K562 (cell line): ENCODE measurements around the gene GLT6D1. TPM values are rescaled to one million over a fixed set of nuclear protein-coding genes. Genes with fewer than 3 reads are reported as not detected.
A peak's percentile ranks its signal among the peaks of the same experiment; 100 is the strongest.

ENCODE experiments used
- ATAC-seq: fragments of 200-7000 bp; cut with Tn5 transposase; 3 replicates; pipeline ENCODE4 v1.9.1; 2020; ENCODE audit warnings: moderate library complexity
- BruUV-seq: library from RNA; stranded (reverse); fragments of 400-500 nt; replicated peaks from 2 replicates; lab custom pipeline; 2021; lab: Mats Ljungman, UMichigan
- CTCF ChIA-PET: fragments of 300-600 bp; formaldehyde crosslinking; extraction: SDS; loops from one replicate; lab custom pipeline; 2021; ENCODE audit warnings: low intra/inter-chr PET ratio; lab: Yijun Ruan, JAX
- POLR2A ChIA-PET: fragments of 300-600, 350-650 bp; sonication (Branson Sonifier 250); formaldehyde crosslinking; extraction: SDS; loops from one replicate; lab custom pipeline; 2021; ENCODE audit warnings: antibody characterized with exemption, inconsistent platforms; lab: Yijun Ruan, JAX
- DNase-seq, 4 experiments: peaks; one replicate each; pipeline versions ENCODE4 v3.0.0 to v3.0.0-alpha.2; 2011 to 2018; ENCODE audit warnings: low spot score in 3 of 4, mixed read lengths in 3 of 4; ENCODE audit errors: extremely low read depth in 1 of 4
- FAIRE-seq: peaks from 2 replicates; lab custom pipeline; 2011; peaks lifted over from hg19 to GRCh38; lab: Jason Lieb, UNC
- H2AFZ ChIP-seq: 2 replicates; pipeline ENCODE4 v1.6.0; 2011; ENCODE audit warnings: low read depth, low read length, control low read depth, inconsistent platforms
- H3K27ac ChIP-seq: fragments of 200-600 bp; 3 replicates; pipeline ENCODE4 v1.8.0; 2011; ENCODE audit warnings: low read depth, mild to moderate bottlenecking, control low read depth, inconsistent platforms, low read length, moderate library complexity, mixed read lengths; ENCODE audit errors: extremely low read depth
- H3K27me3 ChIP-seq, 2 experiments: fragments of 300-600 bp in 1 of 2; 2 replicates in 1 of 2; 3 replicates in 1 of 2; pipeline versions ENCODE4 v1.6.0 to v1.8.0; 2011; ENCODE audit warnings: inconsistent platforms in 2 of 2, low read length in 2 of 2, mild to moderate bottlenecking in 1 of 2, mixed read lengths in 1 of 2, moderate library complexity in 1 of 2; ENCODE audit not compliant: control insufficient read depth in 2 of 2, insufficient read depth in 2 of 2
- H3K36me3 ChIP-seq: fragments of 300-600 bp; 3 replicates; pipeline ENCODE4 v1.8.0; 2011; ENCODE audit warnings: mild to moderate bottlenecking, low read length, inconsistent platforms; ENCODE audit not compliant: control insufficient read depth, insufficient read depth
- H3K4me1 ChIP-seq, 2 experiments: fragments of 200-600 bp in 1 of 2; replicated peaks in 1 of 2; 2 replicates in 1 of 2; 3 replicates in 1 of 2; pipeline versions ENCODE4 v1.5.1 to v1.8.0; 2011; ENCODE audit warnings: inconsistent platforms in 2 of 2, low read length in 2 of 2, mild to moderate bottlenecking in 1 of 2, mixed read lengths in 1 of 2, moderate library complexity in 1 of 2; ENCODE audit not compliant: control insufficient read depth in 2 of 2, insufficient read depth in 2 of 2
- H3K4me2 ChIP-seq: 2 replicates; pipeline ENCODE4 v1.6.1; 2011; ENCODE audit warnings: low read length, control low read depth, inconsistent platforms, mixed read lengths; ENCODE audit not compliant: insufficient read depth
- H3K4me3 ChIP-seq: fragments of 200-600 bp; sonication (generic), shearing (Covaris generic); 2 replicates; pipeline ENCODE4 v1.5.1; 2016; ENCODE audit warnings: control low read depth, inconsistent platforms
- H3K79me2 ChIP-seq: fragments of 200-600 bp; 3 replicates; pipeline ENCODE4 v1.8.0; 2011; ENCODE audit warnings: low read length, inconsistent platforms; ENCODE audit not compliant: control insufficient read depth, insufficient read depth
- H3K9ac ChIP-seq, 2 experiments: 2 replicates each; pipeline versions ENCODE4 v1.6.0 to v1.6.1; 2011; ENCODE audit warnings: low read depth in 2 of 2, low read length in 2 of 2, control low read depth in 1 of 2, inconsistent platforms in 1 of 2, mild to moderate bottlenecking in 1 of 2, mixed read lengths in 1 of 2; ENCODE audit not compliant: insufficient read depth in 1 of 2
- H3K9me1 ChIP-seq: one replicate; pipeline ENCODE4 v1.6.0; 2011; ENCODE audit warnings: inconsistent platforms, mild to moderate bottlenecking, low read length, moderate library complexity; ENCODE audit not compliant: control insufficient read depth, insufficient read depth
- H3K9me3 ChIP-seq: replicated peaks from 2 replicates; pipeline ENCODE4 v1.5.1; 2011; ENCODE audit warnings: low read depth, low read length, inconsistent platforms; ENCODE audit not compliant: control insufficient read depth, insufficient read depth
- H4K20me1 ChIP-seq: replicated peaks from 2 replicates; pipeline ENCODE4 v1.6.1; 2011; ENCODE audit warnings: low read length, inconsistent platforms, mixed read lengths; ENCODE audit not compliant: control insufficient read depth, insufficient read depth
- CBX2 ChIP-seq: fragments of 200-600 bp; sonication (generic); IDR thresholded peaks from one replicate; pipeline ENCODE4 v1.6.1; 2012; ENCODE audit warnings: mild to moderate bottlenecking, low read length, inconsistent platforms; ENCODE audit not compliant: insufficient read depth, poor library complexity, severe bottlenecking
- CSDE1 ChIP-seq, 2 experiments: fragments of 450-650 bp; IDR thresholded peaks; 2 replicates each; pipeline ENCODE4 v1.6.1; 2016; ENCODE audit warnings: mild to moderate bottlenecking in 1 of 2
- E2F8 ChIP-seq: fragments of 450-650 bp; IDR thresholded peaks from 2 replicates; pipeline ENCODE4 v1.7.1; 2018; ENCODE audit warnings: mild to moderate bottlenecking, low read depth; ENCODE audit not compliant: partially characterized antibody
- GABPA ChIP-seq: fragments of 200-800 bp; sonication (Bioruptor generic); conservative IDR thresholded peaks from 2 replicates; pipeline ENCODE4 v1.6.1; 2016; ENCODE audit warnings: low read depth, missing genetic modification characterization, missing compliant biosample characterization
- SMARCC2 ChIP-seq: fragments of 450-650 bp; IDR thresholded peaks from 2 replicates; pipeline ENCODE4 v1.6.1; 2017; ENCODE audit warnings: antibody characterized with exemption, moderate library complexity, mild to moderate bottlenecking, low read depth
- SPI1 ChIP-seq: IDR thresholded peaks from 2 replicates; pipeline ENCODE4 v1.6.1; 2011; ENCODE audit warnings: low read depth, low read length, control low read depth, borderline replicate concordance
- STAG1 ChIP-seq: sonication (generic); formaldehyde crosslinking; IDR thresholded peaks from 2 replicates; pipeline ENCODE4 v1.5.0; 2020; ENCODE audit warnings: missing genetic modification reagents, borderline replicate concordance
- ZBTB43 ChIP-seq: sonication (generic); formaldehyde crosslinking; IDR thresholded peaks from 2 replicates; pipeline ENCODE4 v1.8.0; 2023; ENCODE audit warnings: mild to moderate bottlenecking, missing genetic modification reagents
- ZNF232 ChIP-seq: sonication (generic); formaldehyde crosslinking; IDR thresholded peaks from 2 replicates; pipeline ENCODE4 v1.8.0; 2022; ENCODE audit warnings: mild to moderate bottlenecking, missing genetic modification reagents
- ZNF561 ChIP-seq: fragments of 450-650 bp; formaldehyde crosslinking; conservative IDR thresholded peaks from 2 replicates; pipeline ENCODE4 v1.4.0; 2020; ENCODE audit warnings: mild to moderate bottlenecking, moderate library complexity
- ZNF609 ChIP-seq: sonication (generic); formaldehyde crosslinking; IDR thresholded peaks from 2 replicates; pipeline ENCODE4 v1.8.1; 2023; ENCODE audit warnings: missing genetic modification reagents, mild to moderate bottlenecking, borderline replicate concordance
- WGBS: fragments of 100-300 bp; shearing (Covaris generic); methylation state at CpG from one replicate; pipeline ENCODE4 v1.1.6; 2016; ENCODE audit warnings: low coverage, mixed read lengths; ENCODE audit not compliant: insufficient coverage; ENCODE audit errors: missing lambda C conversion rate; 5-methylcytosine and 5-hydroxymethylcytosine counted together
- in situ Hi-C: fragments of 300-500 bp; cut with MboI; formaldehyde crosslinking; loops from 4 replicates; pipeline ENCODE4 v1.15.0; 2018; ENCODE audit warnings: inconsistent platforms, mixed read lengths
- intact Hi-C: fragments of 100-400 bp; cut with micrococcal nuclease; formaldehyde crosslinking; loops from 2 replicates; pipeline ENCODE4 v1.14.2; 2022
- polyA plus RNA-seq, 8 experiments: library from polyadenylated mRNA; depleted of rRNA in 4 of 8; stranded (reverse) in 5 of 8; unstranded in 3 of 8; fragments of >200 nt; fragmentation: Nextera tagmentation in 2 of 8; fragmentation: Illumina TruSeq in 1 of 8; extraction: Ambion mirVana in 2 of 8; extraction: Trizol in 1 of 8; gene quantifications; 2 replicates each; pipeline versions ENCODE4 v1.2.1 to v1.2.3, GENCODE V29; 2011 to 2014; ENCODE audit warnings: inconsistent platforms in 1 of 8, missing spikeins in 1 of 8
- total RNA-seq, 7 experiments: library from RNA; depleted of rRNA in 6 of 7; stranded (reverse); fragments of >200 nt in 6 of 7; fragmentation: Illumina TruSeq in 2 of 7; extraction: Trizol in 2 of 7; gene quantifications; 2 replicates each; pipeline versions ENCODE4 v1.2.1 to v1.2.3, GENCODE V29; 2011 to 2021; ENCODE audit warnings: low replicate concordance in 1 of 7

The GLT6D1 gene
- total and polyA plus RNA-seq, 9 of the 15 experiments (the other 6 are each of a cell fraction or from before 2014, with no cell fraction given), result not detected

DNA sequence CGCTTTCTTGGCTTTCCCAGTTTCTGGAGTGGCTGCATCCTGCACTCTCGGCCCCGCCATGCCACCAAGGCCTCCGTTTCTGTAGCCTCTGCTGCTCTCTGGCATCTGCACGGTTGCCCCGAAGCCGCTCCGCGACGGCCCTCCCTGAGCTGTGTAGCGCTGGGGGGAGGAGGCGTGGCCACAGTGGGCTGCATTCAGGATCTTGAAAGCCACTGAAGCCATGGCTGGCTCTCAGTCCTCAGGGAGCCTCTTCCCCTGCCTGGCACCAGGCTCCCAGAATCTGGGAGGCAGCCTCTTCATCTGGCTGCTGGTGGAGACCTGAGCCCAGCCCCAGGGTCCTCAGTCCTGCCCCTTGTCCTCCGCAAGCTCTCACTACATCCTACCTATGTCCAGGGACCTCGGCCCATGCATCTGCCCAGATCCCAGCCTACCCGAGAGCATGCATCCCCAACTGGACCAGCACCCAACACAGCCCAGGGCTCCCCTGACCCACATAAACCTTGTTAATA is 52.7 kb downstream of the GLT6D1 start:
- Histone ChIP-seq H3K9me1 (no peaks in the 10 kb centered on the region), H3K9me3 (no peaks in the 10 kb centered on the region), H3K4me1 (peaks cover 10 to 49% of the 10 kb centered on the region in 2 experiments; a peak in 2 of 5 replicates), H3K4me3 (no peak overlapping the region), H3K9ac (no peak overlapping the region), H2AFZ (no peak overlapping the region), H3K4me2 (no peak overlapping the region), H3K36me3 (no peaks in the 10 kb centered on the region), H3K79me2 (no peaks in the 10 kb centered on the region), H3K27me3 (peaks cover 7 to 75% of the 10 kb centered on the region in 2 experiments; a peak in 3 of 5 replicates), H3K27ac (no peak overlapping the region), H4K20me1 (0 out of 2 replicates have a peak, but pooled peaks cover 5% of the 10 kb centered on the region)
- BruUV-seq, result no TSS peak
- ATAC-seq, result 0 out of 3 replicates have a peak, but pooled peaks have one; percentile 22
- no peak for DNase-seq
- ChIA-PET POLR2A (interaction anchor here (0.7 kb wide), 1 partner anchor 201 kb away, joined by 4 read pairs; no protein-coding TSS in a partner anchor), CTCF (no interaction called here)
- TF ChIP-seq STAG1 (CRISPR knock-in tag) (no peak), E2F8 (no peak), GABPA (tag) (no peak), CSDE1 (IDR thresholded peaks at IDR 0.05) (no peak), ZNF609 (no peak), ZNF561 (CRISPR knock-in tag) (no peak), ZNF232 (CRISPR knock-in tag) (no peak), SPI1 (no peak), ZBTB43 (no peak), CBX2 (no peak), SMARCC2 (no peak)
- intact Hi-C loops (no loop called here), in situ Hi-C loops (no loop called here)
- 10% methylated on average over 14 of the region's 15 CpGs for WGBS
- FAIRE-seq, result no peak
